ENCODE measurements around the gene ZNF425.
A peak's percentile ranks its signal among the peaks of the same experiment; 100 is the strongest.
"Not testable (repeated sequence)": the region's sequence is repeated elsewhere in the genome, so short reads cannot be mapped to it uniquely, and the experiment has no call there.

Gene ZNF425

GRCh38 chr7:149147752-149148653 is 21.9 kb upstream of the ZNF425 start:
- in situ Hi-C loops (cut with HindIII; ENCODE audit: low pct_ligation_motif_present, low sequenced_read_pairs) = no loop called here
- DNase-seq = peak; percentile 38
- peak overlapping the region; percentile 85 for H3K4me3 ChIP-seq (ENCODE audit: low read depth, low read length)
- no peaks in the 10 kb centered on the region for H3K27me3 ChIP-seq (replicated peaks)
- no peak for TF ChIP-seq CTCF (IDR thresholded peaks at IDR 0.05; ENCODE audit: low read depth, low read length, missing control alignments)
- peak overlapping the region; percentile 80 for H3K27ac ChIP-seq
- H3K36me3 ChIP-seq (replicated peaks) = no peaks in the 10 kb centered on the region

- in situ Hi-C loops (cut with HindIII; ENCODE audit: low pct_ligation_motif_present, low sequenced_read_pairs) = no loop called here
- DNase-seq = peak; percentile 42
- no peaks in the 10 kb centered on the region for H3K36me3 ChIP-seq (replicated peaks)
- no peaks in the 10 kb centered on the region for H3K27me3 ChIP-seq (replicated peaks)
- peak within 1 kb of the TSS; percentile 85 for H3K4me3 ChIP-seq (ENCODE audit: low read depth, low read length)
- H3K27ac ChIP-seq = peak within 1 kb of the TSS; percentile 80
- peak; percentile 44 for TF ChIP-seq CTCF (IDR thresholded peaks at IDR 0.05; ENCODE audit: low read depth, low read length, missing control alignments)
These were observed 21.1 kb upstream of the ZNF425 start, which contains the start of gene ZNF398 for GRCh38 chr7:149147072-149147751. Gene ZNF398, plus strand, starts transcription at chr7:149147453. Its CDS starts 290 bp downstream, at chr7:149147743.

GRCh38 chr7:149145031-149145845 is 19.1 kb upstream of the ZNF425 start:
- DNase-seq = no peak
- in situ Hi-C loops (cut with HindIII; ENCODE audit: low pct_ligation_motif_present, low sequenced_read_pairs) = no loop called here
- TF ChIP-seq CTCF (IDR thresholded peaks at IDR 0.05; ENCODE audit: low read depth, low read length, missing control alignments) = no peak

GRCh38 chr7:149144436-149144922 is 18.4 kb upstream of the ZNF425 start:
- H3K4me3 ChIP-seq (ENCODE audit: low read depth, low read length); in situ Hi-C loops (cut with HindIII; ENCODE audit: low pct_ligation_motif_present, low sequenced_read_pairs): not testable (repeated sequence)

More at GRCh38 chr7:149145031-149145845, 19.1 kb upstream of the ZNF425 start:
- Histone ChIP-seq H3K27ac (no peak overlapping the region), H3K4me3 (ENCODE audit: low read depth, low read length) (no peak overlapping the region), H3K36me3 (replicated peaks) (no peaks in the 10 kb centered on the region), H3K27me3 (replicated peaks) (no peaks in the 10 kb centered on the region)

GRCh38 chr7:149141893-149142292 is 15.8 kb upstream of the ZNF425 start:
- in situ Hi-C loops (cut with HindIII; ENCODE audit: low pct_ligation_motif_present, low sequenced_read_pairs) = no loop called here
- Histone ChIP-seq H3K27me3 (replicated peaks) (no peaks in the 10 kb centered on the region), H3K27ac (no peak overlapping the region), H3K36me3 (replicated peaks) (no peaks in the 10 kb centered on the region), H3K4me3 (ENCODE audit: low read depth, low read length) (no peak overlapping the region)
- no peak for TF ChIP-seq CTCF (IDR thresholded peaks at IDR 0.05; ENCODE audit: low read depth, low read length, missing control alignments)
- no peak for DNase-seq

More at GRCh38 chr7:149144436-149144922, 18.4 kb upstream of the ZNF425 start:
- not testable (repeated sequence) for H3K36me3 ChIP-seq (replicated peaks); H3K27ac ChIP-seq; H3K27me3 ChIP-seq (replicated peaks); DNase-seq

Data from brain microvascular endothelial cell (primary cell).